HG03520 (cell line): Measurements from ENCODE around the gene HEATR5B.
"Not testable (repeated sequence)": the region's sequence is repeated elsewhere in the genome, so short reads cannot be mapped to it uniquely, and the experiment has no call there.

Experiments
- ATAC-seq: cut with Tn5 transposase; IDR thresholded peaks from one replicate; pipeline ENCODE4 v1.9.1; 2021; ENCODE audit warnings: mild to moderate bottlenecking, moderate library complexity; ENCODE audit not compliant: unreplicated experiment

HEATR5B gene

DNA sequence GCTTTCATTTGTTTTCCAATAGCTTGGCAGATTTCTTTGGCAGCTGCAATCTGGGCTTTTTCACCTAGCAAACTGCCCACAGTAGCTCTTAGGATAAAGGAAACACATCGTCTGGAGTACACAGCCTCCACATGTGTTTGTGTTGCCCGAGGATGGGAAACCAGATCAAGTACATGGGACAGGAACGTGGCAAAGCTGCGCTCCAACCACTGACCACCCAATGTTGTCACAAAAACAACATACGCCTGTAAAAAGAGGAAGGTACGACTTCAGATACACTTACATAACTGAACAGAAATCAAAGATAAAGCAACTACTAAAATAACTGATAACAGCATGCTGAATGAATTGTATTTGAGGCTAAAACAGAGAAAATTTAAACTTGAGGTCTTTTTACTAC is 15.5 kb downstream of the HEATR5B start:
- no peak for ATAC-seq

DNA sequence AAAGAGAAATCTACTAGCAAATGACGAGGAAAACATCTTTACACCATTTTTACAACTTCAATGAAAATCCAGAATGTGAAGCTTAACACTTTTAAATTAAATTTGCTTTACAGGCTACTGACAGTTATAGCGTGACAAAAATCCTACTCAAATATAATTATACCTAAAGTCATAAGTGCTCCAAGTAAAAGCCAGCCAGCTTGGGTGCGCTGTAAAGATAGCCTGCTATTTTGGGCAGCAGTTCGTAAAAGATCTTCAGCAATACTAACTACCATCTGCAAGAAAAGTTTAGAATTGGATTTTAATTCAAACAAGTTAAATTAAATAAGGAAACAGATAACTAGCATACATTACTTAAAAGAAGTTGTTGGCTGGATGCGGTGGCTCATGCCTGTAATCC is 22.4 kb downstream of the HEATR5B start:
- ATAC-seq = no peak

DNA sequence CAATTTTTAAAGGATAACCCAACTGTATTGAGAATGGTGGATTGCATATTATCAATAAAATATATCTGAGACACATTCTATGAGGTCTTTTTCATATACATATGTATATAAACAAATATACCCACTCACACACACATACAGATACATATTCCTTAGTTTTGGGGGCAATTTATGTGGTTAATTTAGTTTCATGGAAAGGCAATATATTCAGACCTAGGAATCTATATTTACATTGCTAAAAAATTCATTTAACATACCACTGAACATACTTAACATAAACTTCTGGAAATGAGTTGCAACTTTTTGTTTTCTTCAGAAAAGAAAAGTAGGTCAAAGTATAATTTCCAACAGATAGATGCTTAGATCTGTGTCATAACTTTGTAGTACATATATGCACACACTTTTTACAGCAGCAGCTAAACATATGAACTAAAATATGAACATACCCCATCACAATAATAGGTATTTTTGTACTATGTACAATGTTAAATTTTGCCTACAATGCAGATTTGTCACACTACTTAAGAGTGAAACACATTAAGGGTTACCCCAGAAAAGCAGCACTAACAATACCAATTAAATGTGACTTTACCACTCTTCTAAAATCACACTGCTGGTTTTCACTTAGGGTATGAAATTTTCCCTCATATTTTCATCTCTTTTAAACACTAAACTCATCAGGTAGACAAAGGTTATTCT is 23.0 kb downstream of the HEATR5B start:
- ATAC-seq = no peak

- ATAC-seq = no peak
These were observed 23.7 kb downstream of the HEATR5B start for GRCh38 chr2:37060446-37060845.

- no peak for ATAC-seq
These were observed 24.3 kb downstream of the HEATR5B start for GRCh38 chr2:37059841-37060240.

- ATAC-seq = no peak
These were observed 31.4 kb downstream of the HEATR5B start for GRCh38 chr2:37052600-37053332.

DNA sequence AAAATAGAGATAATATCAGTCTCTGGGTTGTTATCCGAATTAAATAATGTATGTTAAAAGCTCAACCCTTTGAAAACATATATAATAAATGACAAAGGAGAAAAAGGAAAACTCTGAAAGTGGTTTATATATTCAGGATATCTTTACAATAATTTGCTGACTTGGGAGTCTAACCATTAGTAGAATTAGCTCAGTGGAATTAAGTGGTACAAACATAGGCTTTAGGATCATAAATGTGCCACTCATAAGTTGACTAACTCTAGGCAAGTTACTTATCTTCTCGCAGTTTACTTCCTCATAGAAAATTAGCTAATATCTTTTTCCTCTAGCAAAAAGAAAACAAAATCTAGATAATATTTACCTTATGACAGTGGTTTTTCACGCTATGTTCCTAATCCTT is 44.6 kb downstream of the HEATR5B start:
- no peak for ATAC-seq

- ATAC-seq = no peak
These were observed 46.4 kb downstream of the HEATR5B start for GRCh38 chr2:37037771-37038170.

- ATAC-seq = no peak
These were observed 54.4 kb downstream of the HEATR5B start for GRCh38 chr2:37029758-37030157.

GRCh38 chr2:37026050-37026449 is 58.1 kb downstream of the HEATR5B start:
- no peak for ATAC-seq

- no peak for ATAC-seq
These were observed 63.0 kb downstream of the HEATR5B start for GRCh38 chr2:37020887-37021796.

DNA sequence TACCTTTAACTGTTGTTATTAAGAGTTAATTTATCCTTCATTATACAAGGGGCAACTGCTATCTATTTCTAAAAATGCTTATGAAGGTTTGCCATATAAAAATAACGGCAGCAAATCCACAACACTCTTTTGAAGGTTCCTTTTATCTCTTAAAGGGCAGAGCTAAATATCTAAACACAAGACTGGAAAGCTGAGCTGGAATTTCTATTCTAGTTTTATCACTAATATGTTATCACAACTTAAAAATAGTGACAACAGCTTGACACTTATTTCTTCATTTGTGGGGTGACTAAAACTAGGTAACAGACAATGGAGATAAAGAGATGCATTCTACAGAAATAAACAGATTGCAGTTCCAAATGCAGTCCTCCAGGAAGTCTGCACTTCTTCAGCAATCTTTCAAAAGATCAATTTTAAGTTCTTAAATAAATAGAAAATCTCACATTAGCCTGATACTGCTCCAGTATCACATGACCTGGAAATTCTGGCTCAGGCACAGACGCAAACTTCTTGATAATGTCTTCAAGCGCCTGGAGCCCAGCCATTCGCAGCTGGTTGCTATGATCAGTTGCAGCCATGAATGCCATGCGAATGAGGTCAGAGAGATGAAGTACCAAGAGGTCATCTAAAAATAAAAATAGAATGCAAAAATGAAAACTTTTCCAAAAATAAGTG is 63.8 kb downstream of the HEATR5B start:
- no peak for ATAC-seq

GRCh38 chr2:37013315-37013641 is 70.9 kb downstream of the HEATR5B start:
- peak; percentile 12 for ATAC-seq

DNA sequence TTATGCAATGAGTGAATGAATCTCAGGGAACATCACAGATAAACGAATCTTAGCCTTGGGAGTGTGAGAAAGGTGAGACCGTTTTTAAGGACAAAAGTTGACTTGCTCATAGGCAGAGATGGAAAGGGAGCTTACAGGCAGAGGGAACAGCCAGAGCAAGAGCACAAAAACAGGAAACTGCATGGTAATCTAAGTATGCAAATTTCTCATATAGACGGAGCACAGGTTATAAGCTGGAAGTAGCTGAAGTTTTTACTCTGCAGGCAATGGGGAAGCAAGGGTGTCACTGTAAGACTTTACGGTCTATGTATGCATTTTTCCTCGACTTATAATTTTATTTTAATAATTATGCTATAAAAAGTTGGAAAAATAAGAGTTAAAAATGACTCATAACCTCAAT is 73.0 kb downstream of the HEATR5B start:
- ATAC-seq = no peak

- ATAC-seq = peak; percentile 99
These were observed 78.9 kb downstream of the HEATR5B start for GRCh38 chr2:37005118-37005868.

- ATAC-seq = no peak
These were observed 83.1 kb downstream of the HEATR5B start for GRCh38 chr2:37000988-37001556.

DNA sequence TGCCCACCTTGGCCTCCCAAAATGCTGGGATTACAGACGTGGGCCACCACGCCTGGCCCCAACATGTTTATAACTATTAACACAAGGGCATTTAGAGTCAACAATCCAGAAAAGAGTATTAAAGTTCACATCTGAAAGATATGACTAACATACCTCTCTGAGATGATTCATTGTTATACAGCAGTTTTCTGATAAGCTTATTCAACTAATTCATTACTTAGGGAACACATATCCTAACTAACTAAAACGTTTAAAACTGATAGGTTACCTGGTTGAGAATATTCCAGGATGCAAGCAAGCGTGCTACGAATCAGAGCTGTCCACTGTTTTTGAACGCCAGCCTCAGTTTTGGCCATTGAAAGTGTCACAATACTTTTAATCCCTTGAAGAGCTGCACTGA is 83.9 kb downstream of the HEATR5B start:
- ATAC-seq = no peak

DNA sequence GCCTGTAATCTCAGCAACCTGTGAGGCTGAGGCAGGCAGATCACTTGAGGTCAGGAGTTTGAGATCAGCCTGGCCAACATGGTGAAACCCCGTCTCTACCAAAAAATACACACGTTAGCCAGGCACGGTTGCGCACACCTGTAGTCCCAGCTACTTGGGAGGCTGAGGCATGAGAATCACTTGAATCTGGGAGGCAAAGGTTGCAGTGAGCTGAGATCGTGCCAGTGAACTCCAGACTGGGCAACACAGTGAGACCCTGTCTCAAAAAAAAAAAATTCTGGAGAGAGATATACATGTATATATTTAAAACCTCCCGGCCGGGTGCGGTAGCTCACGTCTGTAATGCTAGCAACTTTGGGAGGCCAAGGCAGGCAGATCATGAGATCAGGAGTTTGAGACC is 84.8 kb downstream of the HEATR5B start:
- ATAC-seq = not testable (repeated sequence)

- no peak for ATAC-seq
These were observed 90.1 kb downstream of the HEATR5B start for GRCh38 chr2:36993841-36994620.
